NCI-H526 (cell line): Measurements from ENCODE around the gene RSU1.
A peak's percentile ranks its signal among the peaks of the same experiment; 100 is the strongest.

Experiments
- DNase-seq, 2 experiments: peaks; one replicate each; lab custom pipeline; 2025; lab: John Stamatoyannopoulos, UW

RSU1 gene

GRCh38 chr10:16822027-16822426 lies 4.8 kb upstream of the RSU1 start:
- no peak for DNase-seq

GRCh38 chr10:16820421-16820820 lies 3.2 kb upstream of the RSU1 start:
- DNase-seq: no peak

DNA sequence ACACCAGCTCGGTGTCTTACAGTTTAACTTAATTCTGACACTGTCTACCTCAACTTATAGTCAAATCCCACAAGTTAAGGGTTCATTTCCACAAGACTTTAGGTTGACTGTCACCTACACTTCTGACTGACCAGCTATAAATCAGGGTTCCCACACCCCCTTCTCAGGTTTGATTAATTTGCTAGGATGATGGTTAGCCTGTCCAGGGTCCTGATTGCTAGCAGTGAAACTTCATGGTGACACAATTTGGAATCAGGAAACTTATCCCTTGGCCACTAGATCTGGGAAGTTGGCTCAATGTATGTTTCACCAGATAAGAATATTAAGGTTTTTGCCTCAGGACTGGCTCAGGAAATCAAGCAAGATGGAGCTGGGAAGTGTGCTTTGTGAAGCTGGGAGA lies 2.8 kb upstream of the RSU1 start:
- DNase-seq: no peak

DNA sequence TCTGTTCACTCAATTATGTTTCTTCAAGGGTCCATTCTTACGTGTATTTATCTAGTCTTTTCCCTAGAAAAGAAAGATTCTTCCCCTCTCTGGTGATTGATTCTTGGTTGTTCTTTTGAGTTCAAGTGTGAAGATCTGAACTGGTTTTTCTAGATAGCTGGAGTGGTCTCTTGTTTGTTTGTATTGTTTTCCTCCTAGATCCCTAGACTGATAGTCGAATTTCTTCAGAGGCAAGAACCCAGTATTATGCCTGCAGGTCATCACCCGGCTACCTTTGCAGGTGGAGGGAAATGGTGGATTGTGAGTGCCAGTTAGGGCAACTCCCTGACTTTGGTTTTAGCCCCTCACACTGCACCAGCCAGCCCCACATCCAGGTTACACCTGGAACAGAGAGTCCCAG lies 2.2 kb upstream of the RSU1 start:
- DNase-seq: no peak

DNA sequence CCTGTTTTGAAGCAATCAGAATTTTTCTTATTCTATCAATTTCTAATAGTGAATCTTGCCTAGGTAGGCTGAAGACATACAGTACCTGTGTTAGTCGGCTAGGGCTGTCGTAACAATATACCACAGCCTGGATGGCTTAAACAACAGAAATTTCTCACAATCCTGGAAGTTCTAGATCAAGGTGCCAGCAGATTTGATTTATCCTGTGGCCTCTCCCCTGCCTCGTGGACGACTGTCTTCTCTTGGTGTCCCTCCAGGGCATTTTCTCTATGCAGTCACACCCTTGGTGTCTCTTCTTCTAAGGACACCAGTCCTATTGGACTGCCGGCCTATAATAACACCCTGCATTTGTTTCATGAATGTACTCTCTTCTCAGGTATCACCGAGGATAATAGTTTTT lies 1.8 kb upstream of the RSU1 start:
- no peak for DNase-seq

- DNase-seq: no peak
Observed at GRCh38 chr10:16816830-16817124, 447 bp downstream of the RSU1 start.

- DNase-seq: no peak
Observed at GRCh38 chr10:16816171-16816570, 1.1 kb downstream of the RSU1 start.

DNA sequence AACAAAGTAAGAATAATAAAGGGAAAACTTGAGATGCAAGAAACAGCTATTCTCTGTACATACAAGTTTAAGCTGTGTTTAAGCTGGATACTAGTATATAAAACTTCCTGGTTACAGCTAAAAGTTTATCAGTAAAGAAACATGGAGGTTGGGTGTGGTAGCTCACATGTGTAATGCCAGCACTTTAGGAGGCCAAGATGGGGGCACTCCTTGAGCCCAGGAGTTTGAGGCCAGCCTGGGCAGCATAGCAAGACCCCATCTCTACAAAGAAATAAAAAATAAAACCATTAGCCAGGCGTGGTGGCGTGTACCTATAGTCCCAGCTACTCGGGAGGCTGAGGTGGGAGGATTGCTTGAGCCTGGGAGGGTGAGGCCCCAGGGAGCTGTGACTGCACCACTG lies 3.2 kb downstream of the RSU1 start:
- no peak for DNase-seq

DNA sequence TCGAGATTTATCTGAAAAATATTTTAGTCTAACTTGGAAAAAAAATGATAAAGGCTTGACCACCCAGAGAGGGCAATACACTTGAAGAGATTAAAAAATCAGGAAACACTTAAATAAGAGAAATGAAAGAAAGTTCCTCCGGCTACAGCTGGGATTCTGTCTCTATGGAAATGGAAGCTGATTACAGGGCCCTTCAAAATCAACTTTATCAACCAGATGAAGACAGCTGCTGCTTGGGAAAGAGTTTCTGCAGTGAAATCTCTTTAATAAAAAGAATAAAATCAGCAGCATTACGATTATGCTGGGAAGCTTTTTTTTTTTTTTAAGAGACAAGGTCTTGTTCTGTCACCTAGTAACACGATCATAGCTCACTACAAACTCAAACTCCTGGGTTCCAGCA lies 4.5 kb downstream of the RSU1 start:
- DNase-seq: no peak

DNA sequence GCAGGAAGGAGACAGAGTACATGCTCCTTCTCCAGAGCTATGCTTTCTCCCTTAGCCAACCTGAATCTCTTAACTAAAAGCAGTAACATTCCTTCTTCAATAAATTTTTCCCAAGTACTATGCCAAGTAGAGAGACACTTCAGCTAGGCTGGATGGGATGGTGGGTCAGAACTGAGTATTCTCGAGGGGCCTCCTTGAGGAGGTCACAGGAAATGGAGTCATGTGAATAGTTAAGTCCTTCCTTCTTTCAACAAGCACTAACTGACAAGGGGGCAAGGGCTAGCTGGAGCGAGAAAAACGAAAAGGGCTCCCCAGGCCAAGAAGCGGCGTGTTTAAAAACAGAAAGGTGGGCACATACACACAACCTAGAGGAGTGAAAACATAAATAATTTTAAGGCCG lies 5.5 kb downstream of the RSU1 start:
- DNase-seq: no peak

- no peak for DNase-seq
Observed at GRCh38 chr10:16811292-16811691, 5.9 kb downstream of the RSU1 start.

GRCh38 chr10:16809074-16809718 lies 8.0 kb downstream of the RSU1 start:
- peak in 1 of 2 experiments; percentile 47 for DNase-seq

GRCh38 chr10:16804123-16804522 lies 13.1 kb downstream of the RSU1 start:
- no peak for DNase-seq

- DNase-seq: no peak
Observed at GRCh38 chr10:16803464-16803863, 13.8 kb downstream of the RSU1 start.

DNA sequence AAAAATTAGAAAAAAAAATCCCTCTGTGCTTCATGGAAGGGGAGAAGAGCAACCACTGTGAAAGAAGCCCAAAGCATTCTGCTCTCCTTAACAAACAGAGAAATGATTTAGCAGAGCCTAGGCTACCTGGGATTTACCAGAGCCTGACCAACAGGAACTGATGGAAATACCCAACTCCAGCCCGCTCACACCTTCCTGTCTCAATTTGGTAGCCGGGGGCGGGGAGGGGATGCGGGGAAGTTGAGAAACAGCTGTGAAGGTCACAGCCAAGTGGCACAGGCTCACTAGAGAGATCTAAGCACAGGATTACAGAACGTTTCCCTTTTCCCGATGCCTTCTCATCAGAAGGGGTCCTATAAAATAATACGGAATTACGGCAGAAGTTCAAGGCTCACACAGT lies 17.6 kb downstream of the RSU1 start:
- no peak for DNase-seq

GRCh38 chr10:16798571-16798970 lies 18.7 kb downstream of the RSU1 start:
- no peak for DNase-seq

DNA sequence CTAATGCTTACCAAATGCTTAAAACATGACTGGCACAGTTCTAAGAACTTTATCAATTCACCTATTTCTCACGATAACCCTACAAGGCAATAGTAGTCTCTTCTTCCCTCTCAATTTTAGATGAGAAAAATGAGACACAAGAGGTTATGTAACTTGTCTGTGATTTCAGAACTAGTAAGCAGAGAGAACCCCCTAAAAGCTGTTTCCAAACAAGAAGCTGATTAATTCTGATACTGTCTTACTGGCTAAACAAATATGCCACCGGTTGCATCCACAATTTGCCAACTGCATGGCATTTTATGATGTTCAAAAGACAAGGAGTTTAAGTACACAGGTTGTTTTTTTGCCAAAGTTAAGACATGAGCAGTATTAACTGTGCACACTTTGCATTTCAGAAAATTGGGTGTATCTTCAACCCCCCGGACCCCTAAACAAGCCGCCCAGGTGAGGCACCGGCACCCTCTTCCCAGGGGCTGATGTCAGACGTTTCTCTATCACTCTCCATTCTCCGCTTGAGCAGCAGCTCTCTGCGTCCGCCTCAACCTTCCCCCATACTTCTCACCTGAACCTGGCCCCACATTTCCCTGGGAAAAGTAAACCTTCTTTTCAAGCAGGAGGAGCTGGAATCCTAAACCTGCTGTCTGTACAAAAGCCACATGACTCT lies 21.7 kb downstream of the RSU1 start:
- no peak for DNase-seq

- DNase-seq: no peak
Observed at GRCh38 chr10:16794005-16794404, 23.2 kb downstream of the RSU1 start.

- no peak for DNase-seq
Observed at GRCh38 chr10:16792675-16793074, 24.5 kb downstream of the RSU1 start.

DNA sequence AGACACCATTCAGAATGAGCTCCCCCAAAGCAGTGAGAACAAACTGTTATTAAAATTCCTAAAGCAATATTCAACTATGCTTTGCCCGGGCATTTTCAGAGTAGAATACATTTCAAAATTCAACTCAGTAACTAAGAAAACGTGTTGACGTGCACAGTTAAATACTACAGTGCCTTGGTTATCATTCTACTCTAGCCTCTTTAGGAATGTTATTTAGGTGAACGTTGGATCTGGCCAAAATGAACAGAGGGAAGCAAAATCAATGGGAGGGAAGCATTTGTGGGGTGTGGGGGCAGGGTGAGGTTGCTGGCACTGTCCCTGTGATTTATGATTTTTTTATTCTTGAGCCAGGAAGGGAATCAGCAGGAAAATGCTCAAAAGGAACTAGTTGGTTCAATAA lies 27.5 kb downstream of the RSU1 start:
- DNase-seq: no peak

DNA sequence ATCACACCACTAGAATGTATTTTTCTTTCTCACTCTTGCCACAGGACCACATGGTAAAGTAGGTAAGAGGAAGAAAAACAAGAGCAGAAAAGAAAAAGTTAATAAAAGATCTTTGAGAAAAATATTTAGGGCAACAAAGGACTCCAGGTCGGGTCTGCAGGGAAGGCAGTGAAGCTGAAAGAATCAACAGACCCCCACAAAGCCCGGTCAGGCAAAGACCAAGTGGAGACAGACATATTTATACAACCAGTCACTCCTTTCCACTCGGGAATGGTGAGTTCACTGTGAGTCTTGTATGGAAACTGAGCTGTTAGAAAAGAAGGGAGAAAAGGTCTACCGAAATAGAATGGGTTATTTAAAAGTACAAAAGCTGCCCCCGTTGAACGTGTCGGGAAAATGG lies 28.0 kb downstream of the RSU1 start:
- DNase-seq: no peak

GRCh38 chr10:16788778-16789177 lies 28.4 kb downstream of the RSU1 start:
- no peak for DNase-seq

GRCh38 chr10:16788125-16788524 lies 29.1 kb downstream of the RSU1 start:
- DNase-seq: no peak

GRCh38 chr10:16787361-16787791 lies 29.8 kb downstream of the RSU1 start:
- DNase-seq: no peak
